DOHH2 (cell line): ENCODE results near the gene RNF207.

ENCODE experiments used
- H3F3A ChIP-seq: fragments of 200-600 bp; sonication (generic), shearing (Covaris generic); 2 replicates; pipeline ENCODE4 v1.6.0; 2016; ENCODE audit warnings: antibody characterized with exemption, mild to moderate bottlenecking; ENCODE audit not compliant: control insufficient read depth, insufficient read depth
- H3K27ac ChIP-seq: fragments of 200-600 bp; sonication (generic); 2 replicates; pipeline ENCODE4 v1.5.1; 2014; ENCODE audit warnings: low read depth, mild to moderate bottlenecking, low read length, moderate library complexity
- H3K27me3 ChIP-seq: fragments of 200-600 bp; sonication (generic); 2 replicates; pipeline ENCODE4 v1.6.1; 2014; ENCODE audit warnings: mild to moderate bottlenecking, low read length, mixed read lengths; ENCODE audit not compliant: control insufficient read depth
- H3K36me3 ChIP-seq: fragments of 200-600 bp; sonication (generic); 2 replicates; pipeline ENCODE4 v1.6.1; 2014; ENCODE audit warnings: mild to moderate bottlenecking, low read length, moderate library complexity, mixed read lengths; ENCODE audit not compliant: control insufficient read depth
- H3K4me1 ChIP-seq: fragments of 200-600 bp; sonication (generic); 2 replicates; pipeline ENCODE4 v1.6.1; 2014; ENCODE audit warnings: mild to moderate bottlenecking, low read length, mixed read lengths; ENCODE audit not compliant: control insufficient read depth
- H3K4me2 ChIP-seq: fragments of 200-600 bp; sonication (generic); 2 replicates; pipeline ENCODE4 v1.6.0; 2014; ENCODE audit warnings: mild to moderate bottlenecking, low read length, moderate library complexity
- H3K4me3 ChIP-seq: fragments of 200-600 bp; sonication (generic); 2 replicates; pipeline ENCODE4 v1.5.1; 2014; ENCODE audit warnings: mild to moderate bottlenecking, low read length, mixed read lengths
- H3K79me2 ChIP-seq: fragments of 200-600 bp; sonication (generic); 2 replicates; pipeline ENCODE4 v1.6.1; 2014; ENCODE audit warnings: mild to moderate bottlenecking, low read length, mixed read lengths; ENCODE audit not compliant: control insufficient read depth
- H3K9me2 ChIP-seq: fragments of 200-600 bp; sonication (generic); replicated peaks from 2 replicates; pipeline ENCODE4 v1.6.1; 2014; ENCODE audit warnings: mild to moderate bottlenecking, low read length, mixed read lengths; ENCODE audit not compliant: control insufficient read depth
- H3K9me3 ChIP-seq: fragments of 200-600 bp; sonication (generic); 2 replicates; pipeline ENCODE4 v1.6.1; 2014; ENCODE audit warnings: antibody characterized with exemption, low read length, mixed read lengths; ENCODE audit not compliant: control insufficient read depth, insufficient read depth
- H4K20me1 ChIP-seq: fragments of 200-600 bp; sonication (generic); 2 replicates; pipeline ENCODE4 v1.6.0; 2014; ENCODE audit warnings: low read depth, mild to moderate bottlenecking, antibody characterized with exemption, low read length, moderate library complexity; ENCODE audit not compliant: control insufficient read depth, insufficient read depth
- CTCF ChIP-seq: fragments of 200-600 bp; sonication (generic); IDR thresholded peaks from one replicate; pipeline ENCODE4 v1.5.1; 2014; ENCODE audit warnings: antibody characterized with exemption, mild to moderate bottlenecking, low read depth, low read length; ENCODE audit not compliant: poor library complexity, severe bottlenecking
- EZH2phosphoT487 ChIP-seq: fragments of 200-600 bp; sonication (generic); IDR thresholded peaks from 2 replicates; pipeline ENCODE4 v1.6.1; 2017; ENCODE audit warnings: borderline replicate concordance, mild to moderate bottlenecking, antibody characterized with exemption, low read length, moderate library complexity, mixed read lengths

The RNF207 gene

GRCh38 chr1:6178751-6179563, 27.0 kb upstream of the RNF207 start:
- Histone ChIP-seq H4K20me1 (peaks cover 11% of the 10 kb centered on the region; the same call in 1 of the 2 replicates), H3K9me2 (no peaks in the 10 kb centered on the region), H3K27me3 (peaks cover 20% of the 10 kb centered on the region), H3K36me3 (no peaks in the 10 kb centered on the region), H3K27ac (no peak overlapping the region), H3K79me2 (no peaks in the 10 kb centered on the region), H3K9me3 (no peaks in the 10 kb centered on the region), H3F3A (peaks cover 12% of the 10 kb centered on the region), H3K4me1 (no peaks in the 10 kb centered on the region; the same call in 1 of the 2 replicates), H3K4me3 (no peak overlapping the region), H3K4me2 (no peak overlapping the region)
- TF ChIP-seq EZH2phosphoT487 (no peak), CTCF (no peak)

- Histone ChIP-seq H3K27ac (no peak overlapping the region), H3K9me2 (no peaks in the 10 kb centered on the region), H3K4me2 (no peak overlapping the region), H3K9me3 (no peaks in the 10 kb centered on the region), H3F3A (peaks cover 19% of the 10 kb centered on the region), H3K27me3 (peaks cover 20% of the 10 kb centered on the region), H4K20me1 (peaks cover 14% of the 10 kb centered on the region), H3K36me3 (peaks cover 6% of the 10 kb centered on the region), H3K4me1 (no peaks in the 10 kb centered on the region; the same call in 1 of the 2 replicates), H3K4me3 (no peak overlapping the region), H3K79me2 (no peaks in the 10 kb centered on the region)
- TF ChIP-seq CTCF (no peak), EZH2phosphoT487 (no peak)
Observed at GRCh38 chr1:6179564-6180175, 26.2 kb upstream of the RNF207 start.

DNA sequence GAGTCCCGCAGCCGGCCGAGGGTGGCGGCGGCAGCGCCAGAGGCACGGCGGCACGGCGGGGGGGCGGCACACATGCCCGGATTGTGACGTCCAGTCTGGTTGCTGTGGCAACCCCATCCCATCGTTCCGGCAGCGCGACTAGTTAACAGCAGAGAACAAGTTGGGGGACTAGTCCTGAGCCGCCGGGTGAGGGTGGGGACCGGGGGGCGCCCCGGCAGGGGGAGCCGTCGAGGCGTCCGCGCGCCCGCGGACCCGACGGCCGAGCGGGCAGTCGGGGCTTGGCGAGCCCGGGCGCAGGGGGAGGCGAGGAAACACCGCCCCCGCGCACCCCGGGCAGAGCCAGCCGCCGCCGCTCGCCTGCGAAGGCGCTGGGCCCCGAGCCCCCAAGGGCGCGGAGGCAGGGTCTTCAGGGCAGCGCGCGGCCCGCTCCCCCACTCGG, 25.6 kb upstream of the RNF207 start, which contains the start of gene CHD5:
Gene CHD5, minus strand, starts transcription at position 54 of the 439 bp plus-strand sequence. CDS start 298 bp downstream, outside the sequence.
- Histone ChIP-seq H4K20me1 (peaks cover 20% of the 10 kb centered on the region), H3K4me3 (no peak within 1 kb of the TSS), H3K4me2 (no peak within 1 kb of the TSS), H3K9me2 (no peaks in the 10 kb centered on the region), H3K79me2 (no peaks in the 10 kb centered on the region), H3K27ac (no peak within 1 kb of the TSS), H3K9me3 (no peaks in the 10 kb centered on the region), H3K36me3 (peaks cover 13% of the 10 kb centered on the region), H3K27me3 (peaks cover 20% of the 10 kb centered on the region), H3F3A (peaks cover 26% of the 10 kb centered on the region), H3K4me1 (no peaks in the 10 kb centered on the region; the same call in 1 of the 2 replicates)
- no peak for TF ChIP-seq CTCF
- no peak for TF ChIP-seq EZH2phosphoT487
